NCI-H774 (cell line): Measurements from ENCODE around the gene DDX60.
"Not testable (repeated sequence)": the region's sequence is repeated elsewhere in the genome, so short reads cannot be mapped to it uniquely, and the experiment has no call there.

Experiments
- DNase-seq: peaks from one replicate; lab custom pipeline; 2025; lab: John Stamatoyannopoulos, UW

Gene DDX60

GRCh38 chr4:168318266-168318895, at the start of gene DDX60:
DDX60 (minus strand) TSS chr4:168318752; CDS start chr4:168311259, 7,493 bp downstream.
- peak; percentile 47 for DNase-seq

DNA sequence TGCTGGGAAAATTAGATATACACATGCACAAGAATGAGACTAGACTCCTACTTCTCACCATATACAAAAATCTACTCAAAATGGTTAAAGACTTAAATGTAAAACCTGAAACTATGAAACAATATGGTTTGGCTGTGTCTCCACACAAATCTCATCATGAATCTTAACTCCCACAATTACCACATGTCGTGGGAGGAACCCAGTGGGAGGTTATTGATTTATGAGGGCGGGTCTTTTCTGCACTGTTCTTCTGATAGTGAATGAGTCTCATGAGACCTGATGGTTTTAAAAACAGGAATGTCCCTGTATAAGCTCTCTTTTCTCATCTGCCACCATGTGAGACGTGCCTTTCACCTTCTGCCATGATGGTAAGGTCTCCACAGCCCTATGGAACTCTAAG, 48.5 kb upstream of the DDX60 start:
- no peak for DNase-seq

DNA sequence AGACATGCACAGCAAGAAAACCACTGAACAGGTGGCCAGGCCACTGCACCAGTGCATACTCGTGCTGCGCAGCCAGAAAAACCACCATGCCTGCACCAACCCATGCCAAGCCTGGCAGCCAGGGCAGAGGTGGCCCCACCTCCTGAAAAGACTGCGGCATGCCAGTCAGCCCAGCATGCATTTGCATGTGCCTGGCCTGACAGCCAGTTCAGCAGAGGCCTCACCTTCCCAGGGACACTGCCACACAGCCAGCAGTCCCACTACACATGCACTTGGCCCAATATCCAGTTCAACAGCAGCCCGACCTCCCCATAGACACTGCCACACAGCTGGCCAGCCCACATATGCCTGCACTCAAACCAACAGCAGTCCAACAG, 43.5 kb upstream of the DDX60 start:
- no peak for DNase-seq

- DNase-seq = no peak
Observed at GRCh38 chr4:168361365-168362024, 42.9 kb upstream of the DDX60 start.

- no peak for DNase-seq
Observed at GRCh38 chr4:168360271-168360670, 41.7 kb upstream of the DDX60 start.

DNA sequence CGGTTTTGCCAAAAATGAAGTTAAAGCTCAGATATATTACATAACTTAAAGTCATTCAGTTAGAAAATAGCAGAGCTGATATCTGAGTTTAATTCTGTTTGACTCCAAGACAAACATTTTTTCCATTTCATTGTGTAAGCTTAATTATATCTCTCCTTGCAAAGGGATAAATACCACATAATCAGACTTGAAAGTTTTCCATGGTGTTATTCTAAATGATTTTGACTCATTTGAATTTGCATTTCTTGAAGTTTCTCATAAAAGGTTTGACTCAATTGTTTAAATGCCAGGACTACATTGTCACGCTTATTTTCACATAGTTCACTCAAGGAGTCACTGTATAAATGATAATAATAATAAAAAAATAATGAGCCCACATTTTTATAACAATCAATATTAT, 39.4 kb upstream of the DDX60 start:
- DNase-seq = no peak

GRCh38 chr4:168353746-168354145, 35.2 kb upstream of the DDX60 start:
- DNase-seq = no peak

- no peak for DNase-seq
Observed at GRCh38 chr4:168337550-168337940, 19.0 kb upstream of the DDX60 start.

- DNase-seq = no peak
Observed at GRCh38 chr4:168336837-168337549, 18.4 kb upstream of the DDX60 start.

DNA sequence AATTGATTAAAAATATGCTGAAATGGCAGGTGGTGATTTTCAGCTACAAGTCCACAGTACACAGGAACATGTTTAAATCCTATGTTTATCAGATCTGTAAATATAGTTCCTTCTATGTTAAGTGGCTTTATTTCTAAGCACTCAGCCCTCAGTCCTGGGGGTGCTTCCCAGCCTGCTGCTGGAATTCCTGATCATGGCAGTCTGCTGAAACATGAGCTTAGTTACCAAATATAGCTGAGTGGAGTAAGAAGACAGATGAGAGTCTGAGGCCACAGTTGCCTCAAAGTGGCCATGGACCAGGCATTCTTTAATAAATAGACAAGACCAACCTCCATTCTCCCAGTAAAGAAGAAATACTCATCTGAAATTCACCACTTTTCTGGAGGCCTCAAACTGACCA, 17.1 kb upstream of the DDX60 start:
- DNase-seq = no peak

- no peak for DNase-seq
Observed at GRCh38 chr4:168334053-168334452, 15.5 kb upstream of the DDX60 start.

GRCh38 chr4:168330575-168330974, 12.0 kb upstream of the DDX60 start:
- DNase-seq = not testable (repeated sequence)

DNA sequence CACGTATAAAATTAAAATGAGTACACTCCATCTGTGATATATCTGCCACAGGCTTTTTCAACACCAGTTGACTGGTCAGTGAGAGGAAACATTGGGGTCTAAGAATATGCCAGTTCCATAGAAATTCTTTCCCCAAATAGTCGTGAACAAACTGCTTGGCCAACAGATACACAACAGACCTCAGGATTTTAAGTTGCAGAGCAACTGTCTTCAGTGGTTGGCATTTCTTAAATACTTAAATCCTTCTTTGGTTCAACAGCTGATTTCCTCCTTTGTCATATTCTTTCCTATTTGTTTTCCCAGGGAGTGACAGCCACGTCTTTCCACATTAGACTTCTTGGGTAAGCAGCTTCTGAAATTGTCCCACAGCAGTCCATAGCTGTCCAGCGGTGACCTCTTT, 7.0 kb upstream of the DDX60 start:
- DNase-seq = no peak

DNA sequence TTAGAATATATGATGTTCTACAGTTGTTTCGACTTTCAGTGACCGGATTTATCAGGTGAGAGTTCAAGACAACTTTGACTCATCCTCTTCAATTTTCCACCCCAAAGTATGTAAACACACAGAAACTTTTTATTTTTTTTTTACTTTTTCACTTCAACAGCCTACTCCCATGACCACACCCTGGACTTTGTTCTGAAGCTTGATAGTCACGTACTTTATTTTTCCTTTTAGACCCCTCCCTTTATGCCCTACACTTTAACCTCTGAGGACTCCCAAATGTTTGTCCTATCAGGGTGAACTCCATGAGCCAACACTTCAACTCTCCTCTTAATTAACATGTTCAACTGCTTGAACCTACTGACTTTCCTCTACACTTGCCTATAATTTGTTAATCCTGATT, 2.5 kb upstream of the DDX60 start:
- DNase-seq = no peak

GRCh38 chr4:168319486-168320019, 1.0 kb upstream of the DDX60 start:
- no peak for DNase-seq

- DNase-seq = no peak
Observed at GRCh38 chr4:168317621-168318020, 931 bp downstream of the DDX60 start.

- peak; percentile 9 for DNase-seq
Observed at GRCh38 chr4:168309781-168310180, 8.8 kb downstream of the DDX60 start.

DNA sequence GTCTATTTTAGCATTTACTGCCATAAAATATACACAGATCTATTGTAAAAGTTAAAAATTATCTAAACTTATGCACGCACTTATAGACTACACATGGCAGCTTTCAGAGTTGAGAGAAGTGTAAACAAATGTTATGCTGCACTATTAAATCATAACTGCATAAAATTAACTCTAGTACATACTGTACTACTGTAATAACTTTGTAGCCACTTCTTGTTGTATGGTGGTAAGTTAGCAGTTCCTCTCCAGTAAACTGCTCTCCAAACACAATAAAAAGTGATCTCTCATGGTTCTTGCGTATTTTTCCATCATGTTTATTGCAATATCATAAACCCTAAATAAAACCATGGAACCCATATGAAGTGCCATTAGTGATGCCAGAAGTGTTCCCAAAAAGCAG, 9.6 kb downstream of the DDX60 start:
- DNase-seq = no peak

- no peak for DNase-seq
Observed at GRCh38 chr4:168306476-168306875, 12.1 kb downstream of the DDX60 start.

- DNase-seq = no peak
Observed at GRCh38 chr4:168304744-168305459, 13.7 kb downstream of the DDX60 start.

DNA sequence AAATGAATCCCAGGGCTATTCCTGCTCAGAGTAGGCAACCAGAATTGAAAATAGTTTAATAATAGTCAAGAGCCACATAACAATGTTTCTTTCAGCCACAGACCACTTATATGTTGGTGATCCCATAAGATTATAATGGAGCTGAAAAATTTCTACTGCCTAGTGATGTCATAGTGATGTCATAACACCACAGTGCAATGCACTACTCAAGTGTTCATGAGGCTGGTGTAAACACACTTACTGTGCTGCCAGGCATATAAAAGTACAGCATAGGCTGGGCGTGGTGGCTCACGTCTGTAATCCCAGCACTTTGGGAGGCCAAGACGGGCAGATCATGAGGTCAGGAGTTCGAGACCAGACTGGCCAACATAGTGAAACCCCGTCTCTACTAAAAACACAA, 15.1 kb downstream of the DDX60 start:
- not testable (repeated sequence) for DNase-seq

DNA sequence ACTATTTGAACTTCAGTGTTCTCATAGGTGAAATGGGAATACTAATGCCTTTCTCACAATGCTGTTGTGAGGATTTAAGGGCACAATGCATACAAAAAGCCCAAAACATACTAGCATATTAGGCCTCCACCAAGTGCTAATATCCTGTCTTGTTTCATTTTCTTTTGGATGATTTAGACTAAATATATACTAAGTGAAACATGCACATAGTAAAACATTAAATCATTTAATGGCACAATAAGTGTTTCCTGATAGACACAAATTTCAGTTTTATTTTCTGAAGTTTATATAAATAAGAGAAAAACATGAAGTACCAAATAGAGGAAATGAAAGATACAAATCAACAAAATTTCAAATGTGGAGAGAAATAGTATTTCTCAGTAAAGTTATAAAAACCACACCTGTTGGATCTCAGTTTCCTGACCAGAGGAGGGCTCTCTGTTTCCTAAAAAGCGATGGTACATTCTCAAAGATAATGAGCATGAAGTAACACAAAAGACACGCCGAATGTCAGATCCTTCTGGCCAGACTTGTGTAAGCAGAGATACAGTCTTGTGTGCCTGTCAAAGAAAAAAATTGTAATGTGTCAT, 25.1 kb downstream of the DDX60 start:
- DNase-seq = no peak
